Liver (tissue), 9 donors: Measurements from ENCODE around the gene EFCAB11. TPM values are rescaled to one million over a fixed set of nuclear protein-coding genes. Genes with fewer than 3 reads are reported as not detected.

Experiments used
- DNase-seq: peaks from one replicate; pipeline ENCODE4 v3.0.0-alpha.2; 2017; ENCODE audit warnings: low spot score
- H3K27ac ChIP-seq, 2 donors: one replicate each; pipeline ENCODE4 v1.7.0; 2013; ENCODE audit warnings: inconsistent platforms in 2 of 2, low read length in 2 of 2, control low read depth in 1 of 2, low read depth in 1 of 2, mild to moderate bottlenecking in 1 of 2
- H3K27me3 ChIP-seq, 4 donors: one replicate each; pipeline versions ENCODE4 v1.6.1 to v1.7.0; 2013; ENCODE audit warnings: low read length in 3 of 4, inconsistent platforms in 1 of 4, mild to moderate bottlenecking in 1 of 4, moderate library complexity in 1 of 4; ENCODE audit not compliant: control insufficient read depth in 4 of 4, insufficient read depth in 4 of 4
- H3K36me3 ChIP-seq, 4 donors: one replicate each; pipeline versions ENCODE4 v1.6.1 to v1.7.0; 2013; ENCODE audit warnings: low read length in 3 of 4, mild to moderate bottlenecking in 3 of 4, low read depth in 1 of 4, moderate library complexity in 1 of 4; ENCODE audit not compliant: control insufficient read depth in 4 of 4, insufficient read depth in 3 of 4
- H3K4me1 ChIP-seq, 4 donors: one replicate each; pipeline versions ENCODE4 v1.6.1 to v1.7.0; 2013; ENCODE audit warnings: low read length in 3 of 4, mild to moderate bottlenecking in 3 of 4, moderate library complexity in 1 of 4; ENCODE audit not compliant: control insufficient read depth in 4 of 4, insufficient read depth in 4 of 4
- H3K4me3 ChIP-seq, 3 donors: one replicate each; pipeline versions ENCODE4 v1.6.1 to v1.7.0; 2013; ENCODE audit warnings: low read length in 3 of 3, control low read depth in 1 of 3, low read depth in 1 of 3, mild to moderate bottlenecking in 1 of 3
- H3K9ac ChIP-seq, 2 donors: one replicate each; pipeline ENCODE4 v1.7.0; 2013; ENCODE audit warnings: low read length in 2 of 2, mild to moderate bottlenecking in 2 of 2, moderate library complexity in 2 of 2, control low read depth in 1 of 2, low read depth in 1 of 2
- H3K9me3 ChIP-seq, 4 donors: one replicate each; pipeline versions ENCODE4 v1.6.1 to v1.7.0; 2013; ENCODE audit warnings: low read length in 3 of 4; ENCODE audit not compliant: control insufficient read depth in 4 of 4
- ATF3 ChIP-seq: IDR thresholded peaks from 2 replicates; pipeline ENCODE4 v1.6.1; 2016; ENCODE audit warnings: antibody characterized with exemption
- EGR1 ChIP-seq, 2 donors: IDR thresholded peaks; 2 replicates each; pipeline ENCODE4 v1.6.1; 2016 to 2018; ENCODE audit warnings: antibody characterized with exemption in 2 of 2, low read depth in 2 of 2
- FOXA1 ChIP-seq: IDR thresholded peaks from 2 replicates; pipeline ENCODE4 v1.6.1; 2016; ENCODE audit warnings: antibody characterized with exemption
- FOXA2 ChIP-seq: IDR thresholded peaks from 2 replicates; pipeline ENCODE4 v1.6.1; 2016; ENCODE audit warnings: antibody characterized with exemption
- GABPA ChIP-seq, 2 donors: IDR thresholded peaks in 1 of 2; conservative IDR thresholded peaks in 1 of 2; 2 replicates each; pipeline ENCODE4 v1.6.1; 2016; ENCODE audit warnings: antibody characterized with exemption in 2 of 2, mild to moderate bottlenecking in 1 of 2, moderate library complexity in 1 of 2
- HNF4A ChIP-seq, 2 donors: conservative IDR thresholded peaks; 2 replicates each; pipeline ENCODE4 v1.6.1; 2016; ENCODE audit warnings: antibody characterized with exemption in 2 of 2, mild to moderate bottlenecking in 2 of 2
- HNF4G ChIP-seq: IDR thresholded peaks from 2 replicates; pipeline ENCODE4 v1.6.1; 2016; ENCODE audit warnings: antibody characterized with exemption
- JUND ChIP-seq, 2 donors: IDR thresholded peaks; 2 replicates each; pipeline ENCODE4 v1.6.1; 2016; ENCODE audit warnings: antibody characterized with exemption in 2 of 2
- MAX ChIP-seq: IDR thresholded peaks from 2 replicates; pipeline ENCODE4 v1.6.1; 2016; ENCODE audit warnings: antibody characterized with exemption
- NR2F2 ChIP-seq: IDR thresholded peaks from 2 replicates; pipeline ENCODE4 v1.6.1; 2016; ENCODE audit warnings: antibody characterized with exemption
- RAD21 ChIP-seq, 2 donors: IDR thresholded peaks; 2 replicates each; pipeline ENCODE4 v1.6.1; 2016; ENCODE audit warnings: antibody characterized with exemption in 2 of 2, mild to moderate bottlenecking in 2 of 2
- REST ChIP-seq: IDR thresholded peaks from 2 replicates; pipeline ENCODE4 v1.6.1; 2016; ENCODE audit warnings: antibody characterized with exemption, mild to moderate bottlenecking
- RXRA ChIP-seq, 2 donors: IDR thresholded peaks; 2 replicates each; pipeline ENCODE4 v1.6.1; 2017 to 2018; ENCODE audit warnings: antibody characterized with exemption in 2 of 2, mild to moderate bottlenecking in 1 of 2
- SP1 ChIP-seq: IDR thresholded peaks from 2 replicates; pipeline ENCODE4 v1.6.1; 2018; ENCODE audit warnings: antibody characterized with exemption, mild to moderate bottlenecking
- TAF1 ChIP-seq: conservative IDR thresholded peaks from 2 replicates; pipeline ENCODE4 v1.6.1; 2016; ENCODE audit warnings: antibody characterized with exemption, mild to moderate bottlenecking
- YY1 ChIP-seq: IDR thresholded peaks from 2 replicates; pipeline ENCODE4 v1.6.1; 2016; ENCODE audit warnings: antibody characterized with exemption, mild to moderate bottlenecking
- ZBTB33 ChIP-seq: IDR thresholded peaks from 2 replicates; pipeline ENCODE4 v1.6.1; 2016; ENCODE audit warnings: antibody characterized with exemption
- WGBS: extraction: QIAGEN DNeasy Blood & Tissue Kit; methylation state at CpG from one replicate; pipeline ENCODE4 v1.1.7; 2013; 5-methylcytosine and 5-hydroxymethylcytosine counted together
- polyA plus RNA-seq, 2 donors: library from polyadenylated mRNA; stranded (reverse) in 1 of 2; unstranded in 1 of 2; fragments of 200-250 nt in 1 of 2; fragments of >200 nt in 1 of 2; fragmentation: Nextera tagmentation in 1 of 2; extraction: Ambion mirVana in 1 of 2; gene quantifications; one replicate each; pipeline versions ENCODE4 v1.2.1 to v1.2.3, GENCODE V29; 2013 to 2015
- total RNA-seq, 2 donors: library from RNA; depleted of rRNA; stranded (reverse); fragments of >200 nt; gene quantifications; one replicate each; pipeline ENCODE4 v1.2.3, GENCODE V29; 2014
- TF ChIP-seq, protein P1 (sequence below): fragments of 150-350 bp; IDR thresholded peaks from 2 replicates; pipeline ENCODE4 v1.5.1; 2017; ENCODE audit warnings: improper control_type of control experiment, low read depth, low read length; ENCODE audit not compliant: missing input control
- donor health status: healthy.
- donor health status: healthy.
- donor health status: healthy.
- donor health status: healthy.
- donor health status: healthy.

Gene EFCAB11
- total and polyA plus RNA-seq, 4 donors, result 2.1 to 4.7 (median 3.4) TPM

DNA sequence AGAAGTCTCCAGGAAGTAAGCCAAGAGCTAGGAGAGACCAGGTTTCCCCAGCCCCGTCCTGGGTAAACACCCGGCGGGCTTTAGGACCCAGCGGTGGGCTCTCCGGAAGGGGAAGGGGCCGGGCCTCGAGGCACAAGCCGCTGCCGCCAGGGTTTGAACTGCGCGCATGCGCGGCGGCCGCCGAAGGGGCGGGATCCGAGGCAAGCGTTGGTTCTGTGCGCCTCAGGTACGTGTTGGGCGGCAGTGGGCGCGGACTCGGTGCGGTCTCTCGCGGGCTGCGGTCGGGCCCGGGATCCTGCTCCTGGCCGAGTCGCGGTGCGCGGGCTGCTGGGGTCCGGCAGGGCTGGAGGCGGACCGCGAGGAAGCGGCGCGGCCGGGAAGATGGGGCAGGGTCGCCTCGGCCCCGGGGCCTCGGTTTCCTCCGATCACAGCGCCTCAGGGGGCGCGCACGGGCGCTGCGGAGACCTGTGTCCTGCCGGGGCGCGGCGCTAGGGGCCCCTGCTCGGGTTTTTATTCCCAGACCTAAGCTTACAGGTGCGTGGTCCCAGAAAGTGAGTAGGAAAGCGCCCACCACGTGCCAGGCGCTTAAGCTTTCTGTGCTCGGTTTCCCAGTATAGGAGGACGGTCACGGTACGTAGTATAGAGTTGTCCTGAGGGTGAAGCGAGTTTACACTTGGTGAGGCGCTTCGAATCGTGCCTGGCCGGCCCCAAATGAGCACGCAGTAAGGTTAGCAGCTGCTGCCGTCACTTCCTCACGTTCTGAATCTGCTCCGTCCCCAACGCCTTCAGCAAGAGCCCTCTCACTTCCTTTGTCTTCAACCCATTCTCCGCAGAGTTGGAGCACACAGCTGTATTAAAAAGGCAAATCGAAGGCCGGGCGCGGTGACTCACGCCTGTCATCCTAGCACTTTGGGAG is 1.5 kb upstream of the EFCAB11 start, which contains the start of gene TDP1:
TDP1 (plus strand) TSS at position 183 of the 916 bp plus-strand sequence. CDS start 7,188 bp downstream, outside the sequence.
- WGBS, result under 1% methylated on average over 84 of the region's 84 CpGs
- Histone ChIP-seq H3K9me3 (no peaks in the 10 kb centered on the region), H3K9ac (peak within 1 kb of the TSS; percentile 59 to 67), H3K4me1 (peaks cover 0 to 30% (median 19%) of the 10 kb centered on the region in 4 donors), H3K36me3 (no peaks in the 10 kb centered on the region), H3K27me3 (no peaks in the 10 kb centered on the region), H3K27ac (peak within 1 kb of the TSS; percentile 83 to 86), H3K4me3 (peak within 1 kb of the TSS; percentile 90 to 99 (median 94))
- TF ChIP-seq JUND (IDR thresholded peaks at IDR 0.05) (peak; percentile 18 to 55), YY1 (peak; percentile 62), MAX (peak; percentile 44), RAD21 (IDR thresholded peaks at IDR 0.05) (no peak), REST (no peak), EGR1 (IDR thresholded peaks at IDR 0.05; ENCODE audit: low read depth in 2 of 2) (peak in 1 of 2 donors; percentile 19), SP1 (peak; percentile 72), HNF4A (conservative IDR thresholded peaks at IDR 0.05) (peak; percentile 25 to 31), FOXA1 (peak; percentile 60), GABPA (IDR thresholded peaks at IDR 0.05 in 1 of 2, conservative IDR thresholded peaks at IDR 0.05 in 1 of 2) (peak; percentile 44 to 87), RXRA (IDR thresholded peaks at IDR 0.05) (peak; percentile 9 to 16), TAF1 (peak; percentile 13), ZBTB33 (no peak), FOXA2 (peak; percentile 71), HNF4G (no peak), ATF3 (no peak), NR2F2 (no peak)
- TF ChIP-seq, protein P1, sequence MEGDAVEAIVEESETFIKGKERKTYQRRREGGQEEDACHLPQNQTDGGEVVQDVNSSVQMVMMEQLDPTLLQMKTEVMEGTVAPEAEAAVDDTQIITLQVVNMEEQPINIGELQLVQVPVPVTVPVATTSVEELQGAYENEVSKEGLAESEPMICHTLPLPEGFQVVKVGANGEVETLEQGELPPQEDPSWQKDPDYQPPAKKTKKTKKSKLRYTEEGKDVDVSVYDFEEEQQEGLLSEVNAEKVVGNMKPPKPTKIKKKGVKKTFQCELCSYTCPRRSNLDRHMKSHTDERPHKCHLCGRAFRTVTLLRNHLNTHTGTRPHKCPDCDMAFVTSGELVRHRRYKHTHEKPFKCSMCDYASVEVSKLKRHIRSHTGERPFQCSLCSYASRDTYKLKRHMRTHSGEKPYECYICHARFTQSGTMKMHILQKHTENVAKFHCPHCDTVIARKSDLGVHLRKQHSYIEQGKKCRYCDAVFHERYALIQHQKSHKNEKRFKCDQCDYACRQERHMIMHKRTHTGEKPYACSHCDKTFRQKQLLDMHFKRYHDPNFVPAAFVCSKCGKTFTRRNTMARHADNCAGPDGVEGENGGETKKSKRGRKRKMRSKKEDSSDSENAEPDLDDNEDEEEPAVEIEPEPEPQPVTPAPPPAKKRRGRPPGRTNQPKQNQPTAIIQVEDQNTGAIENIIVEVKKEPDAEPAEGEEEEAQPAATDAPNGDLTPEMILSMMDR, result no peak
- peak; percentile 97 for DNase-seq
